NCI-H345 (cell line): ENCODE data around the gene CCDC121.

Experiments
- DNase-seq: peaks from one replicate; lab custom pipeline; 2025; lab: John Stamatoyannopoulos, UW

Gene CCDC121

GRCh38 chr2:27582129-27582694, 46.6 kb downstream of the CCDC121 start:
- DNase-seq = no peak

DNA sequence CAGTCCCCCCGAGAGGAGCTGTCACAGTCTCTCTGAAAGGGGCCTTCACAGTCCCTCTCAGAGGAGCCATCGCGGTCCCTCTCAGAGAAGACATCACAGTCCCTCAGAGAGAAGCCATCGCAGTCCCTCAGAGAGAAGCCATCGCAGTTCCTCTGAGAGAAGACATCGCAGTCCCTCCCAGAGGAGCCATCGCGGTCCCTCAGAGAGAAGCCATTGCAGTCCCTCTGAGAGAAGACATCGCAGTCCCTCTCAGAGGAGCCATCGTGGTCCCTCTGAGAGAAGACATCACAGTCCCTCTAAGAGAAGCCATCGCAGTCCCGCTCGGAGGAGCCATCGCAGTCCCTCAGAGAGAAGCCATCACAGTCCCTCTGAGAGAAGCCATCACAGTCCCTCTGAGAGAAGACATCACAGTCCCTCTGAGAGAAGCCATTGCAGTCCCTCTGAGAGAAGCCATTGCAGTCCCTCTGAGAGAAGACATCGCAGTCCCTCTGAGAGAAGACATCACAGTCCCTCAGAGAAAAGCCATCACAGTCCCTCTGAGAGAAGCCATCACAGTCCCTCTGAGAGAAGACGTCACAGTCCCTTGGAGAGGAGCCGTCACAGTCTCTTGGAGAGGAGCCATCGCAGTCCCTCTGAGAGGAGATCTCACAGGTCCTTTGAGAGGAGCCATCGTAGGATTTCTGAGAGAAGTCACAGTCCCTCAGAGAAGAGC, 47.2 kb downstream of the CCDC121 start:
- no peak for DNase-seq
